HG03060 (cell line): Measurements from ENCODE around the gene ALDH7A1.
"Not testable (repeated sequence)": the region's sequence is repeated elsewhere in the genome, so short reads cannot be mapped to it uniquely, and the experiment has no call there.

Experiments used
- ATAC-seq: cut with Tn5 transposase; IDR thresholded peaks from one replicate; pipeline ENCODE4 v1.9.1; 2021; ENCODE audit warnings: low read depth, moderate number of reproducible peaks; ENCODE audit not compliant: unreplicated experiment

Gene ALDH7A1

GRCh38 chr5:126594748-126595485 is at the start of gene ALDH7A1:
TSS of gene ALDH7A1 (minus strand) at chr5:126595219. CDS start at chr5:126595198, 21 bp downstream.
- peak; percentile 37 for ATAC-seq

DNA sequence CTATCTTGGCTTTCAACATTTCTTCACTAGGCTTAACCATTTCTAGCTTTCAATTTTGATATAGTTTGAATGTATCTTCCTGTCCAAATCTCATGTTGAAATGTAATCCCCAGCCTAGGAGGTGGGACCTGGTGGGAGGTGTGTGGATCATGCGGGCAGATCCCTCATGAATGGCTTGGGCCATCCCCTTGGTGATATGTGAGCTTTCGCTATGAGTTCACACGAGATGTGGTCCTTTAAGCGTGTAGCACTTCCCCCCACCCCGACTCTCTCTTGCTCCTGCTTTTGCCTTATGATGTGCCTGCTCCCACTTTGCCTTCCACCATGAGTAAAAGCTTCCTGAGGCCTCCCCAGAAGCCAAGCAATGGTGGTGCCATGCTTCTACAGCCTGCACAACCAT is 46.4 kb upstream of the ALDH7A1 start:
- no peak for ATAC-seq

- ATAC-seq: no peak
Observed at GRCh38 chr5:126640866-126641265, 45.8 kb upstream of the ALDH7A1 start.

- no peak for ATAC-seq
Observed at GRCh38 chr5:126636956-126637355, 41.9 kb upstream of the ALDH7A1 start.

DNA sequence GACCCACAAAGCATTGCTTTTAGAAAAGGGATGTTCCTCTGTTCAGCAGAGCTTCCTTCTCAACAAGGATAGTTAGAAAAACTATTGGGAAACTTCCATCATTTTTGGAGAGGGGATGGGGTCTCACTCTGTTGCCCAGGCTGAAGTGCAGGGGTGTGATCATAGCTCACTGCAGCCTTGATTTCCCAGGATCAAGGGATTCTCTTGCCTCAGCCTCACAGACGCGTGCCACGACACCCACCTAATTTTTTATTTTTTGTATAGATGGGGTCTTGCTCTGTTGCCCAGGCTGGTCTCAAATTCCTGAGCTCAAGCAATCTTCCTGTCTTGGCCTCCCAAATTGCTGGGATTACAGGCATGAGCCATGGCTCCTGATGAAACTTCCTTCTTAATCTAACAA is 40.6 kb upstream of the ALDH7A1 start:
- ATAC-seq: no peak

DNA sequence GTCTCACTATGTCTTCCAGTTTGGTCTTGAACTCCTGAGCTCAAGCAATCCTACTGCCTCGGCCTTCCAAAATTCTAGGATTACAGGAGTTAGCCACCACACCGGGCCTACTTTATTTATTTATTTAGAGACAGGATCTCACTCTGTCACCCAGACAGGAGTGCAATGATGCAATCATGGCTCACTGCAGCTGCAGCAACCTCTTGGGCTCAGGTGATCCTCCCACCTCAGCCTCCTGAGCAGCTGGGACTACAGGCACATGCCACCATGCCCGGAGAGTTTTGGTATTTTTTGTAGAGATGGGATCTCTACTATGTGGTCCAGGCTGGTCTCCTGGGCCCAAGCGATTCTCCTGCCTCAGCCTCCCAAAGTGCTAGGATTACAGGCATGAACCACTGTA is 38.5 kb upstream of the ALDH7A1 start:
- ATAC-seq: no peak

GRCh38 chr5:126631920-126632319 is 36.9 kb upstream of the ALDH7A1 start:
- no peak for ATAC-seq

DNA sequence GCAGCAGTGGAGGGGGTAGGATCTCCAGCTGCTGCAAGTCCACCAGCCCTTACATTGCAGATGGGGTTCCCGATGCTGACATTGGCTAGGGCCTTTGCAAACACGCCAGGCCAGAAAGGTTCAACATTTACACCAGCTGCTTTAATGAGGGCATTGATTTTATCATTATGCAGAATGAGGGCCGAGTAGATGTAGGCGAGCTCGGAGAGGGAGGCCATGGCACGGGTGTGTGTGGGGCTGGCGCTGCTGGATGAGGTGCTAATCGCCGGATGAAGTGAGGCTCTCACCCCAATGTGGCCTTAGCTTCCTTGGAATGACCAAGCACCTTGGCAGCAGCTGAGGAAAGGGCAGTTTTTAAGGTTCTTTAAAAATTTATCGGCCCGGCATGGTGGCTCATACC is 33.1 kb upstream of the ALDH7A1 start:
- ATAC-seq: no peak

DNA sequence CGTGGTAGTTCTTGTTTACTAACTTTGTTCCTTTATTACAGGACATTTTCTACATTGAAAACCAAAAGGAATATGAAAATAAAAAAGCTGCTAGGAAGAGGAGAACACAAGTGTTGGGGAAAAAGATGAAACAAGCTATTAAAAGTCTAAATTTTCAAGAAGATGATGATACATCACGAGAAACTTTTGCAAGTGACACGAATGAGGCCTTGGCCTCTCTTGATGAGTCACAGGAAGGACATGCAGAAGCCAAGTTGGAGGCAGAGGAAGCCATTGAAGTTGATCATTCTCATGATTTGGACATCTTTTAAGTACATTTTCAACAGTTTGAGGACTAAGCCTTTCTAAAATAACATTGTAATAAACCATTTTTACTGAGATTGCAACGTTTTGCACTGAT is 29.5 kb upstream of the ALDH7A1 start:
- no peak for ATAC-seq

DNA sequence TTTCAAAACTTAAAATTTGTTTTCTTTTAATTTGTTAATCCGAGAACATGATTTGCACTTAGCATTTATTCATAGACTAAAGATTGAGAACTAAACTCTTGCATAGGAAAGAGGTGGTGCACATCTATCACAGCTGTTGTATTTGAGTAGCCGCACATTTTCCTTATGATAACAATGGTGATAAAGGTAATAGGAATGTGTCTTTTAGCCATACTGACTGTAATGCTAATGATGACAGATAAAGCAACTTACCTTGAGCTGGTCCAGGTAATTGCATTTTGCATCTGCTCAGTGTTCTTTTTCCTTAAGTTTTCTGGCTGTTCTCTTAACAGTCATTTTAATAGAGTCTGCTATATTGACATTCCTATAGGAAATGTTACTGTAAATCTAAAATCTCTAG is 24.8 kb upstream of the ALDH7A1 start:
- ATAC-seq: no peak

GRCh38 chr5:126617603-126618002 is 22.6 kb upstream of the ALDH7A1 start:
- ATAC-seq: not testable (repeated sequence)

- peak; percentile 98 for ATAC-seq
Observed at GRCh38 chr5:126615286-126615685, 20.3 kb upstream of the ALDH7A1 start.

GRCh38 chr5:126613941-126614592 is 19.0 kb upstream of the ALDH7A1 start:
- no peak for ATAC-seq

DNA sequence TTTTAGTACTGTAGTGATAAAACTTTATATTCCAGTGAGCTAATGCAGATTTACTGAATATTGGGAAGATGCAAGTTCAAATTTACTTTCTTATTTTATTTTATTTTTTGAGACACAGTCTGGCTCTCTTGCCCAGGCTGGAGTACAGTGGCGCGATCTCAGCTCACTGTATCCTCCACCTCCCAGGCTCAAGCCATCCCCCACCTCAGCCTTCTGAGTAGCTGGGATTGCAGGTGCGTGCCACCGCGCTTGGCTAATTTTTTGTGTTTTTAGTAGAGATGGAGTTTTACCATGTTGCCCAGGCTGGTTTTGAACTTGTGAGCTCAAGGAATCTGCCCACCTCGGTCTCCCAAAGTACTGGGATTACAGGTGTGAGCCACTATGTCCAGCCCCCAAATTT is 15.6 kb upstream of the ALDH7A1 start:
- no peak for ATAC-seq

GRCh38 chr5:126610160-126610559 is 15.1 kb upstream of the ALDH7A1 start:
- no peak for ATAC-seq

GRCh38 chr5:126605525-126605924 is 10.5 kb upstream of the ALDH7A1 start:
- no peak for ATAC-seq

DNA sequence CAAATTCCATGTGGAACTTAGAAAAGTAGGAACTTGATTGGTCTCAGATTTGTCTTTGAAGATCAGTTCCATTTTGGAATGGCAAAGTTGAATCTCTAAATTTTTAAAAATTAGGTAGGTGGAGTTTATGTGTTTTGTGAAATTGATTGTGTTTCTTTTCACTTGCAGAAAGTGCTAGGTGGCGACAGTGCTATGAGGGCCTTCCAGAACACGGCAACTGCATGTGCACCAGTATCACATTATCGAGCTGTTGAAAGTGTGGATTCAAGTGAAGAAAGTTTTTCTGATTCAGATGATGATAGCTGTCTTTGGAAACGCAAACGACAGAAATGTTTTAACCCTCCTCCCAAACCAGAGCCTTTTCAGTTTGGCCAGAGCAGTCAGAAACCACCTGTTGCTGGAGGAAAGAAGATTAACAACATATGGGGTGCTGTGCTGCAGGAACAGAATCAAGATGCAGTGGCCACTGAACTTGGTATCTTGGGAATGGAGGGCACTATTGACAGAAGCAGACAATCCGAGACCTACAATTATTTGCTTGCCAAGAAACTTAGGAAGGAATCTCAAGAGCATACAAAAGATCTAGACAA is 8.5 kb upstream of the ALDH7A1 start:
- ATAC-seq: no peak

- peak; percentile 70 for ATAC-seq
Observed at GRCh38 chr5:126600631-126601511, 5.9 kb upstream of the ALDH7A1 start, which contains the start of gene PHAX. TSS of gene PHAX (plus strand) at chr5:126600947. CDS start at chr5:126600963, 16 bp downstream.

DNA sequence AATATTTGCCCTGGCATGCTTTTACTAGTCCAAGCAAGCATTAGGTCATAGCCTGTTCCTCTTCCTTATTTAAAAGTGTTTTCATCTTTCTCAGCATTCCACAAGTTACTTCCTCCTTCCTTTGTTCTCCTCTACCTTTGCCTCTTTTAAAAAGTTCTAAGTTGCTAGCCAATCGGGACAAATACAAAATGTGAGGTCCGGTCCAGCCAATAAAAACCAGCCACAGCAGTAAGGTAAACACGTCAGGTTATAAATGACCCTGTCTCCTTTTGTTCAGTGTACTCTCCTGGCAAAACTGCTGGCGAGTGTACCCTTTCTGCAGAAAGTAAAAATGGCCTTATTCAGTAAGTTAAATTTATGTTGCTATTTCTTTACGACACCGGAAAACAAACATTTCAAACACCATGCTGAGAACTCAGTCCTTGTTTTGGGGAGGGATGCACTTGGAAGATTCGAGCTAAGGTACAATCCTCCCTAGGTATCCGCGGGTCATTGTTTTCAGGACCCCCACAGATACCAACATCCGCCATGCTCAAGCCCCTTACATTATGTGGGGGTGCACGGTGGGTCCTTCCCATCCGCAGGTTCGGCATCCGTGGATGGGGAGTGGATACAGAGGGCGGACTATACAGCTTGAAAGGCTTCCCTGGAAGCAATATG is 5.1 kb upstream of the ALDH7A1 start:
- not testable (repeated sequence) for ATAC-seq

GRCh38 chr5:126599499-126599898 is 4.5 kb upstream of the ALDH7A1 start:
- no peak for ATAC-seq
